ENCODE results near the gene PPP6R3. TPM values are rescaled to one million over a fixed set of nuclear protein-coding genes. Genes with fewer than 3 reads are reported as not detected.

The PPP6R3 gene
- total RNA-seq, 1 experiment from 2014 or later, result 163 TPM

GRCh38 chr11:68658661-68659060 lies 198.1 kb downstream of the PPP6R3 start:
- intact Hi-C loops (cut with micrococcal nuclease; ENCODE audit: unreplicated experiment), result no loop called here
- CTCF ChIA-PET, result interaction anchor here (1.4 kb wide), 1 partner anchor 386 kb away, joined by 3 read pairs; no protein-coding TSS in a partner anchor
- H3K9me3 ChIP-seq (ENCODE audit: control insufficient read depth, insufficient read depth, low read depth, low read length), result no peaks in the 10 kb centered on the region
- H3K36me3 ChIP-seq (ENCODE audit: control insufficient read depth, insufficient read depth, low read length), result no peaks in the 10 kb centered on the region; the same call in 1 of the 2 replicates
- TF ChIP-seq TCF7L2 (IDR thresholded peaks at IDR 0.05; ENCODE audit: low read depth, low read length), result no peak
- TF ChIP-seq SIN3A (IDR thresholded peaks at IDR 0.05; ENCODE audit: borderline replicate concordance, insufficient read depth, low read depth, low read length), result no peak
- TF ChIP-seq POLR2AphosphoS5 (IDR thresholded peaks at IDR 0.05; ENCODE audit: low read depth, low read length), result no peak
- TF ChIP-seq, protein P1, sequence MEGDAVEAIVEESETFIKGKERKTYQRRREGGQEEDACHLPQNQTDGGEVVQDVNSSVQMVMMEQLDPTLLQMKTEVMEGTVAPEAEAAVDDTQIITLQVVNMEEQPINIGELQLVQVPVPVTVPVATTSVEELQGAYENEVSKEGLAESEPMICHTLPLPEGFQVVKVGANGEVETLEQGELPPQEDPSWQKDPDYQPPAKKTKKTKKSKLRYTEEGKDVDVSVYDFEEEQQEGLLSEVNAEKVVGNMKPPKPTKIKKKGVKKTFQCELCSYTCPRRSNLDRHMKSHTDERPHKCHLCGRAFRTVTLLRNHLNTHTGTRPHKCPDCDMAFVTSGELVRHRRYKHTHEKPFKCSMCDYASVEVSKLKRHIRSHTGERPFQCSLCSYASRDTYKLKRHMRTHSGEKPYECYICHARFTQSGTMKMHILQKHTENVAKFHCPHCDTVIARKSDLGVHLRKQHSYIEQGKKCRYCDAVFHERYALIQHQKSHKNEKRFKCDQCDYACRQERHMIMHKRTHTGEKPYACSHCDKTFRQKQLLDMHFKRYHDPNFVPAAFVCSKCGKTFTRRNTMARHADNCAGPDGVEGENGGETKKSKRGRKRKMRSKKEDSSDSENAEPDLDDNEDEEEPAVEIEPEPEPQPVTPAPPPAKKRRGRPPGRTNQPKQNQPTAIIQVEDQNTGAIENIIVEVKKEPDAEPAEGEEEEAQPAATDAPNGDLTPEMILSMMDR (IDR thresholded peaks at IDR 0.05), result no peak
- TF ChIP-seq REST (IDR thresholded peaks at IDR 0.05; ENCODE audit: insufficient read depth in 1 of 2, low read depth in 2 of 2, low read length in 1 of 2), result no peak
- in situ Hi-C loops (cut with HindIII; ENCODE audit: low pct_unique_long_range_greater_than_20kb, low sequenced_read_pairs), result no loop called here
- H3K27ac ChIP-seq (ENCODE audit: low read length), result no peak overlapping the region
- ATAC-seq (no peak), DNase-seq (ENCODE audit: low read depth, low spot score) (no peak)
- no peaks in the 10 kb centered on the region for H3K27me3 ChIP-seq (ENCODE audit: control insufficient read depth, insufficient read depth, low read length)
- no peak overlapping the region for H3K4me3 ChIP-seq (ENCODE audit: low read depth in 2 of 2, low read length in 2 of 2)
- BruUV-seq (replicated peaks), result no TSS peak
- POLR2A ChIA-PET, result no interaction called here
- H3K4me1 ChIP-seq (ENCODE audit: control insufficient read depth, insufficient read depth, low read length), result 0 out of 2 replicates have a peak, but pooled peaks cover 2% of the 10 kb centered on the region

DNA sequence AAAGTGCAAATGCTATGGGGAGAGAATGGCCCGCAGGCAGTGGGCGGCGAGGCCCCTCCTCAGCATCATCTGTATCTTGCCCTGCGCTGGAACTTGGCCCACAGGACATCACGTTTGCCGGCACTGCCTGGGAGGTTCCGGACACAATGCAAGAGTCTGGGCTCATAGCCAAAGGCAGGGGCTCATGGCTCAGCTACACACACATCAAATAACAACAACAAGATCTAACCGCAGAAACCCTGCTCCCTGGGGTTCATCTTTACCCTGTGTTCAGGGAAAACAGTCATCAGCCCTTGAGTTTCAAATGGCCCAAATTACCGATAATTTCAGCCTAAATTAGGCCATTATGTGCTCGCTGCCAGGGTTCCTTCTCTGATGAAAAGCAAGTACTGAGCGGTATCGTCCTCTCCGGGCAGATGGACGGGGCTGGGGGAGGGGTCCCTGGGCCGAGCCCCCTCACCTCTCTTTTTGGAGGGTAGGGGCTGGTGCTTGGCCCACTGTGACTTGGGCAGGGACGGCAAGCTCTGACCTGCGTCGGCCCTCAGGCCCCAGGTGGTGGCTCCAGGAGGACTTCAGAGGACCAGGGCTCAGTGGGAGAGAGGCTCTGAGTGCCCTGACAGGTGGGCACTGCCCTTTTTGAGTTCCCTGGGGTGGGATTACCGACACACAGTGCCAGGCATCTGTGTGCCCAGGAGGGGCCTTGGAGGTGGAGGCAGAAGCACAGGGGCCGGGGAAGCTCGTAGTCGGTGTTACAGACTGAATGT lies 198.8 kb downstream of the PPP6R3 start:
- ChIA-PET CTCF (interaction anchor here (1.4 kb wide), 1 partner anchor 385 kb away, joined by 3 read pairs; no protein-coding TSS in a partner anchor), POLR2A (no interaction called here)
- TF ChIP-seq REST (IDR thresholded peaks at IDR 0.05; ENCODE audit: insufficient read depth in 1 of 2, low read depth in 2 of 2, low read length in 1 of 2) (no peak), SIN3A (IDR thresholded peaks at IDR 0.05; ENCODE audit: borderline replicate concordance, insufficient read depth, low read depth, low read length) (no peak), POLR2AphosphoS5 (IDR thresholded peaks at IDR 0.05; ENCODE audit: low read depth, low read length) (no peak), TCF7L2 (IDR thresholded peaks at IDR 0.05; ENCODE audit: low read depth, low read length) (no peak)
- TF ChIP-seq, protein P1 (IDR thresholded peaks at IDR 0.05), result no peak
- BruUV-seq (replicated peaks), result no TSS peak
- H3K27ac ChIP-seq (ENCODE audit: low read length), result no peak overlapping the region
- in situ Hi-C loops (cut with HindIII; ENCODE audit: low pct_unique_long_range_greater_than_20kb, low sequenced_read_pairs) (no loop called here), intact Hi-C loops (cut with micrococcal nuclease; ENCODE audit: unreplicated experiment) (no loop called here)
- DNase-seq (ENCODE audit: low read depth, low spot score), result peak; percentile 13
- no peaks in the 10 kb centered on the region; the same call in 1 of the 2 replicates for H3K36me3 ChIP-seq (ENCODE audit: control insufficient read depth, insufficient read depth, low read length)
- 0 out of 2 replicates have a peak, but pooled peaks cover 2% of the 10 kb centered on the region for H3K4me1 ChIP-seq (ENCODE audit: control insufficient read depth, insufficient read depth, low read length)
- H3K4me3 ChIP-seq (ENCODE audit: low read depth in 2 of 2, low read length in 2 of 2), result no peak overlapping the region
- H3K9me3 ChIP-seq (ENCODE audit: control insufficient read depth, insufficient read depth, low read depth, low read length), result no peaks in the 10 kb centered on the region
- ATAC-seq, result 0 out of 2 replicates have a peak, but pooled peaks have one; percentile 36
- no peaks in the 10 kb centered on the region for H3K27me3 ChIP-seq (ENCODE audit: control insufficient read depth, insufficient read depth, low read length)

All from Panc1 (cell line).